HG03039 (cell line): ENCODE data around the gene BMPER.

ENCODE experiments used
- ATAC-seq: cut with Tn5 transposase; IDR thresholded peaks from one replicate; pipeline ENCODE4 v1.9.1; 2021; ENCODE audit warnings: mild to moderate bottlenecking, moderate library complexity; ENCODE audit not compliant: unreplicated experiment

The BMPER gene

GRCh38 chr7:34059136-34059828, 153.9 kb downstream of the BMPER start:
- no peak for ATAC-seq

GRCh38 chr7:34060196-34060947, 155.0 kb downstream of the BMPER start:
- ATAC-seq: no peak

- no peak for ATAC-seq
These were observed 155.8 kb downstream of the BMPER start for GRCh38 chr7:34061149-34061548.

GRCh38 chr7:34062341-34062740, 157.0 kb downstream of the BMPER start:
- no peak for ATAC-seq

- ATAC-seq: no peak
These were observed 157.5 kb downstream of the BMPER start for GRCh38 chr7:34062826-34063225.

GRCh38 chr7:34064519-34065158, 159.3 kb downstream of the BMPER start:
- no peak for ATAC-seq

- ATAC-seq: no peak
These were observed 161.1 kb downstream of the BMPER start for GRCh38 chr7:34066411-34066810.

GRCh38 chr7:34067005-34067778, 161.9 kb downstream of the BMPER start:
- no peak for ATAC-seq

- ATAC-seq: no peak
These were observed 164.3 kb downstream of the BMPER start for GRCh38 chr7:34069676-34070075.

- no peak for ATAC-seq
These were observed 165.4 kb downstream of the BMPER start for GRCh38 chr7:34070511-34071323.

- ATAC-seq: no peak
These were observed 168.3 kb downstream of the BMPER start for GRCh38 chr7:34073676-34074075.

- no peak for ATAC-seq
These were observed 169.1 kb downstream of the BMPER start for GRCh38 chr7:34074421-34074820.

GRCh38 chr7:34075523-34076370, 170.4 kb downstream of the BMPER start:
- no peak for ATAC-seq

- no peak for ATAC-seq
These were observed 171.8 kb downstream of the BMPER start for GRCh38 chr7:34077168-34077567.

GRCh38 chr7:34078864-34079263, 173.5 kb downstream of the BMPER start:
- ATAC-seq: no peak

GRCh38 chr7:34080513-34080912, 175.2 kb downstream of the BMPER start:
- ATAC-seq: no peak

GRCh38 chr7:34081935-34082334, 176.6 kb downstream of the BMPER start:
- ATAC-seq: no peak

- no peak for ATAC-seq
These were observed 178.1 kb downstream of the BMPER start for GRCh38 chr7:34083440-34083839.

- ATAC-seq: no peak
These were observed 179.3 kb downstream of the BMPER start for GRCh38 chr7:34084651-34085050.
